KOPT-K1 (cell line): Measurements from ENCODE around the gene PLD3.

Experiments used
- H3K27ac ChIP-seq: fragments of 200-600 bp; sonication (generic); 2 replicates; pipeline ENCODE4 v1.5.1; 2016; ENCODE audit warnings: antibody characterized with exemption, mild to moderate bottlenecking, low read depth, low read length; ENCODE audit not compliant: poor library complexity, severe bottlenecking
- H3K36me3 ChIP-seq: fragments of 200-600 bp; sonication (generic); 2 replicates; pipeline ENCODE4 v1.5.1; 2017; ENCODE audit warnings: antibody characterized with exemption, mild to moderate bottlenecking, low read length, moderate library complexity; ENCODE audit not compliant: insufficient read depth
- H3K9me3 ChIP-seq: fragments of 200-600 bp; sonication (generic); 2 replicates; pipeline ENCODE4 v1.5.1; 2017; ENCODE audit warnings: antibody characterized with exemption, low read length, mild to moderate bottlenecking; ENCODE audit not compliant: insufficient read depth, poor library complexity, severe bottlenecking

The PLD3 gene

GRCh38 chr19:40341601-40342482, 6.7 kb upstream of the PLD3 start:
- H3K27ac ChIP-seq, result no peak overlapping the region
- H3K36me3 ChIP-seq, result peaks cover 57% of the 10 kb centered on the region
- no peaks in the 10 kb centered on the region for H3K9me3 ChIP-seq

DNA sequence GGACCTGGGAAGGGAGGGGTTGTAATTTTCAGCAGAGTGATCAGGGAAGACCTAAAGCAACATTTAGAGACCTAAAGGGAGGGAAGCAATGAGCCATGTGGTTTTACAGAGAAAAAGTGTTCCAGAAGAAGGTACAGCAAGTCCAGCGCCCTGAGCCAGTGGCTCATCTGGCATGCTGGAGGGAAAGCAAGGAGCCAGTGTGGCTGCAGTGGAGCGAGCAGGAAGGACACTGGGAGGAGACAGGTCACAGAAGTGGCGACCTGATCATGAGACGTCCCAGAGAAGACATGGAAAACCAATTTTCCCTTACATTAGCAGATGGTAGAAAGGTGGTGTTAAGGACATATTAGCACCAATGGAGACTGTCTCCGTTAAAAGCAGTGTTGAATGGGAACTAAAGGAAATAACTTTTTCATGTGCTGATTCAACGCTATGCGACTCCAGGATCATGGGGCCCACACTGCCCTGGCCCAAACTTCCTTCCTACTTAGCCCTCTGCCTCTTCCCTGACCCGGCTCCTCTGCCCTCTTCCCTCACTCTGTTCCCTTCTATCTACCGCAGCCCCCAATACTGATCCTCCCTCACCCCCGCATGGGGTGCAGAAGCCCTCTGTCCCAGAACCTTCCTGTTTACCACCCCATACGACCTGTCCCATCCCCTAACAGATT, 5.7 kb upstream of the PLD3 start:
- Histone ChIP-seq H3K9me3 (no peaks in the 10 kb centered on the region), H3K36me3 (peaks cover 49% of the 10 kb centered on the region), H3K27ac (no peak overlapping the region)

DNA sequence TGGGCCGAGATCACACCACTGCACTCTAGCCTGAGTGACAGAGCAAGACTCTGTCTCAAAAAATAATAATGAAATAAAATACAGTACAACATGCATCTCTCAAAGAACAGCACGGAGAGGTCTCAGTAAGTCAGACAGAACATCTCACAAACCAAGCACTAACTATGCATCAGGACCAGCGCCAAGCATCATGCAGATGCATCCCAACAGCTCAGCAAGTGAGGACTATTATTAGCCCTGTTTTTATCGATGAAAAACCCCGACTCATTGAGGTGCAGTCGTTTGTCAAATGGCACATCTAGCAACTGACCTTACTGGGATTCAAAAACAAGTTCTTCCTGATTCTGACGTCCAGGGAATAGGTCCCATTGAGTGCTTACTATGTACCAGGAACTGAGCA, 4.1 kb upstream of the PLD3 start:
- peaks cover 35% of the 10 kb centered on the region for H3K36me3 ChIP-seq
- H3K27ac ChIP-seq, result no peak overlapping the region
- no peaks in the 10 kb centered on the region for H3K9me3 ChIP-seq

DNA sequence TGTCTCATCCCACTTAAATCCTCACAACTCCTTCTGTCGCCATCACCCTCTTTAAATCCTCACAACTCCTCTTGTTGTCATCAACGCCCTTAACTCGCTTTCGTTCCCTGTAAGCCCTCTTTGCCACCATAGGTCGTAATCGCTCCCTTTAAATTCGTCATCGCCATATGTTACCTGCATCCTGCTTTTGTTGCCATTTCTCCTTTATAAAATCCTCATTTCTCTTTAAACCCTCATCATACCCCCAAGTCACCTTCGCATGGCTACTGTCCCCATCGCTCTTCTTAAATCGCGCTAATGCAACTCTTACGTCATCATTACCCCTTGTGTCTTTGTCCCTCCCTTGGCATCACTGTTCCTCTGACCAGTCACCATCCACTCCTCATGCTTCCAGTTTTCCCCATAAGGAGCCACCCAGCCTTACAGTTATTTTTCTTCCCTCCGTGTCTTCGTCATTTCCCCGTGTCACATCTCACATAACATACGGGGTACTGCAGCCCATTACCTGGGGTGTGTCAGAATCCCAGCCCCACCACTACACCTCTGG, 539 bp downstream of the PLD3 start:
- Histone ChIP-seq H3K27ac (peak overlapping the region; percentile 29), H3K36me3 (peaks cover 5% of the 10 kb centered on the region; the same call in 1 of the 2 replicates), H3K9me3 (no peaks in the 10 kb centered on the region)

DNA sequence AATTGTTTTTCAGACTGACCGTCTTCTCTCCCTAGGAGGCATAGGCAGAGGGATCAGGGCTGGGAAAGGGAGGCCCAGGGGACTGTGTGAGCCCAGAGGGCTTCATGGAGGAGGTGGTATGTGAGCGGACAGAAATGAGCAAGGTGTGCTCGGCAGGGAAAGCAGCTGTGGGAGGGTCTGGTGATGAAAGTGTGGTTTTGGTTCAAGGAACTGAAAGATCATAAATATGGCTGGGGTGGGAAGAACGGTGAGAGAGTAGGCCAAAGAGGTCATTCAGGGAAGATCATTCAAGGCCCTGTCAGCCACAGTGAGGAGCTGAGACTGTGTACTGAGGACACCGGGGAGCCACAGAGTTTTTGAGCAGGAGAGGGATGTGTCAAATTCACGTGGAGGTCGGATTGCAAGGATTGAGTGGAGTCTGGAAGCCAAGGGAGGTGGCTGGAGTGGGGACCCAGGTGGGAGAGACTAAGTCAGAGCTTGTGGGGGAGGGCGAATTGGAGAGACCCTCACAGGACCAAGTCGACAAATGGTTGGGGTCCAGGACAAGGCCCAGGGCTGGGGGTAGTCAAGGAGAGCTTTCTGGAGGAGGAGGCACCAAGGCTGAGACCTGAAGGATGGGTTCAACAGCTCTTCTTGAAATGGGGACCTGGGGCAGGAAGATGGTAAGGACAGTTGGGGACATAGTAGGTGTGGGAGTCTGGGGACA, 7.6 kb downstream of the PLD3 start:
- Histone ChIP-seq H3K36me3 (no peaks in the 10 kb centered on the region), H3K27ac (no peak overlapping the region), H3K9me3 (no peaks in the 10 kb centered on the region)

DNA sequence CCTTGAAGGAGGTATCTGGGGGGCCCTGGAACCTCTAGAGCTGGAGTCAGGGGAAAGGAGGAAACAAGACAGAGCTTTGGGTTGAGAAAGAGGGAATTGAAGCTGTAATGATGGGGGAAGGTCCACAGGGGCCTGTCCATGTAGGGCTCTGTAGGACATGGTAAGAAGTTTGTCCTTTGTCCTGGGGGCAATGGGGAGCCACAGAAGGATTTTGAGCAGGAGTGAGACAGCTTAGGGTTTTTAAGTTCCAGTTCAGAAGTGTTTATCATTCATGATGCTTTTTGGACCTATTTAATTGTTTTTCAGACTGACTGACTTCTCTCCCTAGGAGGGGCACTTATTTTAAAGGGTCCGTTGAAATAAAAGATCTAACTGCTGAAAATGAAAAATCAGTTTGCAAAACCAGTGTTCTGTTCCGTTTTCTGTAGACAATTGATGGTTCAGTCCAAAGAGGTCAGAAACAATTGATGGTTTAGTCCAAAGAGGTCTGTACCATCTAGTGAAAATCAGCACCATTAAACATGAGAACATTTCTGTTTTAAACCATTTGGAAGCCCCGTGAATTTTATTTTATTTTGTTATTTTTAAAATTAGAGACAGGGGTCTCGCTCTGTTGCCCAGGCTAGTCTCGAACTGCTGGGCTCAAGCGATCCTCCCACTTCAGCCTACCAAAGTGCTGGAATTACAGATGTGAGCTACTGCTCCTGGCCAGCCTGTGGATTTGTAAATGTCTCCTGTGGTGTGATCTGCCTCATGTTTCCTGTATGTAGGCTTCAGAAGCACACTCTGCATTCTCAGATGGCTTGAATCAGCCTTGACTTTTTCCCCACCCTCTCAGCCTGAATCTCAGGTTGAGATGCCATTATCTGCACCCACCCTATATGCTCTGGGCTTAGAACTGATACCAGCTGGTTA, 8.4 kb downstream of the PLD3 start:
- Histone ChIP-seq H3K27ac (no peak overlapping the region), H3K9me3 (no peaks in the 10 kb centered on the region), H3K36me3 (no peaks in the 10 kb centered on the region)

DNA sequence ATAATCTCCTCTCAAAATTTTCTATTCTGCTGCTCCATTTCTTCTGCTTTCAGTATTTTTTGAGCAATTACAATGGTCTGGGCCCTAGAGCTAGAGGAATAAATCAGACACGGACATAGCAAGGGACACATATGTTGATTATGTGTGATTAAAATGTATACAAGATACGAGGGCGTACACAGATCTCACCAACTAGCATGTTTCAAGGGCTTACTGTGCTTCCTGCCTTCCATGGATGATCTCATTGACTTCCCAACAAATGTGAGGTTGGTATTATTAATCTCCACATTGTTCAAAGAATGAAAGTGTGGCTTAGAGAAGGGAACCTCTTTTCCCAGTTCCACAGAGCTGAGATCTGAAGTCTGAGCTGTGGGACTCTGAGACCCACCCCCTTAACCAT, 9.1 kb downstream of the PLD3 start:
- Histone ChIP-seq H3K9me3 (no peaks in the 10 kb centered on the region), H3K36me3 (no peaks in the 10 kb centered on the region), H3K27ac (no peak overlapping the region)

DNA sequence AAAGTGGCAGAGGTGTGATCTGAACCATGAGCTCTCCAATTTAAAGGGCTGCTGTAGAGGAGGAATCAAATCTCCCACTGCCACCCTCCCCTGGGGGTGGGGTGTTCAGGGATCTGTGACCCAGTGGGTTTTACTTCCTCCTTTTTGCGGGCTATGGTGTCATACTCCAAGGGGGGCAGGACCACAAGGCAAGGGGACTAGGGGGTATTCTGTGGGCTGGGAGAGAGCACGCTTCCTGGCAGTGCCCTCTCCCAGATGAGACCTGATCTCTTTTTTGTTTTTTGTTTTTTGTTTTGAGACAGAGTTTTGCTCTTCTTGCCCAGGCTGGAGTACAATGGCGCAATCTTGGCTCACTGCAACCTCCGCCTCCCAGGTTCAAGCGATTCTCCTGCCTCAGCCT, 10.3 kb downstream of the PLD3 start:
- Histone ChIP-seq H3K27ac (no peak overlapping the region), H3K36me3 (no peaks in the 10 kb centered on the region), H3K9me3 (no peaks in the 10 kb centered on the region)

DNA sequence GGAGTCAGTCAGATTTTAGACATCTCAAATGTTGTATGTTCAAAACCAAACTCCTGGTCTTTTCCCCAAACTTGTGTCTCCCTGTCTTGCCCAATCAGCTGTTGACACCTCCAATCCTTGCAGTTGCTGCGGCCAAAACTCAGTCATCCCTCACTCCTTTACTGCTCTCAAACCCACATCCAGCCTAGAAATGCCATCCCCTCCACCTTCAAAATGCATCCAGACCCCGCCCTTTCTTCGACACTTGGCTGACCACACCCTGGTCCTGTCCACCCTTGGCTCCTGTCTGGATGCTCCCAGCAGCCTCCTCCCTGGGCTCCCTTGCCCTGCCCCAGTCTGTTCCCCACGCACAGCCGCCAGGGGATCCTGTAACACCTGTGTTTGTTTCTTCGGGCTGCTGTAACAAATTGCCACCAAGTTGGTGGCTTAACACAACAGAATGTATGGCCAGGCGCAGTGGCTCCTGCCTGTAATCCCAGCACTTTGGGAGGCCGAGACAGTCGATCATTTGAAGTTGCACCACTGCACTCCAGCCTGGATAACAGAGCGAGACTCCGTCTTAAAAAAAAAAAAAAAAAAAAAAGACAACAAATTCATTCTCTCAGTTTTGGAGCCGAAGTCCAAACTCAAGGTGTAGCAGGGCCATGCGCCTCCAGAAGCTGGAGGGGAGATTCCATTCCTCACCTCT, 11.7 kb downstream of the PLD3 start:
- H3K9me3 ChIP-seq, result no peaks in the 10 kb centered on the region
- H3K27ac ChIP-seq, result no peak overlapping the region
- H3K36me3 ChIP-seq, result no peaks in the 10 kb centered on the region

DNA sequence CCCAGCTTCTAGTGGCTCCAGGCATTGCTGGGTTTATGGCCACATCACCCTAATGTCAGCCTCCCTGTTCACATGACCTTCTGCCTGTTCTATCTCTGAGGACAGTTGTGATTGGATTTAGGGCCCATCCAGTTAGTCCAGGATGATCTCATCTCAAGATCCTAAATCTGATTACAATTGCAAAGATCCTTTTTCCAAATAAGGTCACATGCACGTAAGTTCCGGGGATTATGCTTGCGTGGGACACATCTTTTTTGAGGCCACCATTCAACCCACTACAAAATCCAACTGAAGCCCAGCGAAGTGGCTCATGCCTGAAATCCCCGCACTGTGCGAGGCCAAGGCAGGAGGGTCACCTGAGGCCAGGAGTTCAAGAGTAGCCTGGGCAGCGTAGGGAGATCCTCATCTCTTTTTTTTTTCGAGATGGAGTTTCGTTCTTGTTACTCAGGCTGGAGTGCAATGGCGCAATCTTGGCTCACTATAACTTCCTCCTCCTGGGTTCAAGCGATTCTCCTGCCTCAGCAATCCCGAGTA, 12.3 kb downstream of the PLD3 start:
- H3K27ac ChIP-seq, result no peak overlapping the region
- H3K9me3 ChIP-seq, result no peaks in the 10 kb centered on the region
- no peaks in the 10 kb centered on the region for H3K36me3 ChIP-seq

DNA sequence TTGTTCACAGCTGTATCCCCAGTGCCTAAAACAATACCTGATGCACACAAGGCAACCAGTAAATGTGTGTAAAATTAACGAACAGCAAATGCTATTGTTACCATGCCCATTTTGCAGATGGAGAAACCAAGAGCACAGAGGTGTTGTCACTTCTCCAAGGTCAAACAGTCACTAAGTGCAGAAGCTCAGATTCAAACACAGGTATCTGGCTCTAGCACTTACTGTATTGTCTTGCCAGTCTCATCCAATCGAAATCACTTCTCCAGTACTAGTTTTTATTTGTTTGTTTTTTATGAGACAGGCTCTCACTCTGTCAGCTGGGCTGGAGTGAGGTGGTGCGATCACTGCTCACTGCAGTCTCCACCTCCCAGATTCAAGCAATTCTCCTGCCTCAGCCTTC, 13.7 kb downstream of the PLD3 start:
- H3K27ac ChIP-seq, result no peak overlapping the region
- no peaks in the 10 kb centered on the region for H3K9me3 ChIP-seq
- no peaks in the 10 kb centered on the region for H3K36me3 ChIP-seq

GRCh38 chr19:40363069-40363468, 14.6 kb downstream of the PLD3 start:
- Histone ChIP-seq H3K27ac (no peak overlapping the region), H3K36me3 (no peaks in the 10 kb centered on the region), H3K9me3 (no peaks in the 10 kb centered on the region)

DNA sequence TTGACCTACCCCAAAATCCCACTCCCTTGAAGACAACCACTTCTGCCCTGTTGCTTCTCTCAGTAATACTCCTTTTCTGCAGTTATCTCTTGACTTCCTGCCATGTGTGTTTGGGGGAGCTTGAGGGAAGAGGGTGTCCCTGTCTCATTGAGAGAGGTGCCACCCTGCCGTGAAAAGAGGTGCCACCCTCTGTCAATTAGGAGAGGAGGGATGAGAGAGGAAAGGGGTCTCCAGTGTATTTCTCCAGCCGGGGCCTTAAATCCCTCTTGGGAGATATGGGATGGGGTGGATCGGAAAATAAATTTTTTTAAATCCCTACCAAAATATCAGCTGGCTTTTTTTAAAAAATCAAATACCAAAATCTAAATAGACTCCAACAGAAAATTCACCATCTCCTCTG, 16.5 kb downstream of the PLD3 start:
- H3K36me3 ChIP-seq, result no peaks in the 10 kb centered on the region
- H3K9me3 ChIP-seq, result no peaks in the 10 kb centered on the region
- no peak overlapping the region for H3K27ac ChIP-seq
